Fibroblast of lung (primary cell): ENCODE results near the gene ZNF385A. TPM values are rescaled to one million over a fixed set of nuclear protein-coding genes. Genes with fewer than 3 reads are reported as not detected.

Source experiments
- DNase-seq, 2 donors: peaks; one replicate each; pipeline versions ENCODE4 v3.0.0 to v3.0.0-alpha.2; 2010; ENCODE audit warnings: low read depth in 2 of 2
- H2AFZ ChIP-seq: 2 replicates; pipeline ENCODE4 v1.5.1; 2012; ENCODE audit warnings: low read length, control low read depth, inconsistent platforms
- H3K27ac ChIP-seq: 2 replicates; pipeline ENCODE4 v1.5.1; 2011; ENCODE audit warnings: low read length, control low read depth; ENCODE audit not compliant: insufficient read depth
- H3K27me3 ChIP-seq: 2 replicates; pipeline ENCODE4 v1.5.1; 2011; ENCODE audit warnings: mild to moderate bottlenecking, low read length; ENCODE audit not compliant: control insufficient read depth, insufficient read depth
- H3K36me3 ChIP-seq: 2 replicates; pipeline ENCODE4 v1.5.1; 2011; ENCODE audit warnings: low read length; ENCODE audit not compliant: control insufficient read depth, insufficient read depth
- H3K4me1 ChIP-seq: 2 replicates; pipeline ENCODE4 v1.5.1; 2011; ENCODE audit warnings: low read length; ENCODE audit not compliant: control insufficient read depth, insufficient read depth; ENCODE audit errors: extremely low read depth
- H3K4me2 ChIP-seq: 2 replicates; pipeline ENCODE4 v1.5.1; 2011; ENCODE audit warnings: low read length, control low read depth; ENCODE audit not compliant: insufficient read depth; ENCODE audit errors: extremely low read depth
- H3K4me3 ChIP-seq, 4 experiments: fragments of 200-600 bp in 1 of 4; sonication (generic) in 1 of 4; replicated peaks in 1 of 4; 2 replicates each; pipeline ENCODE4 v1.5.1; 2011 to 2016; ENCODE audit warnings: low read length in 4 of 4, low read depth in 3 of 4, mild to moderate bottlenecking in 3 of 4, control low read depth in 2 of 4, inconsistent platforms in 1 of 4, mixed read lengths in 1 of 4; ENCODE audit not compliant: insufficient read depth in 1 of 4; ENCODE audit errors: control extremely low read depth in 1 of 4
- H3K79me2 ChIP-seq: 2 replicates; pipeline ENCODE4 v1.5.1; 2012; ENCODE audit warnings: mild to moderate bottlenecking, low read length, inconsistent platforms; ENCODE audit not compliant: control insufficient read depth, insufficient read depth
- H3K9ac ChIP-seq: 2 replicates; pipeline ENCODE4 v1.5.1; 2011; ENCODE audit warnings: mild to moderate bottlenecking, low read length, control low read depth; ENCODE audit not compliant: insufficient read depth
- H3K9me3 ChIP-seq: 2 replicates; pipeline ENCODE4 v1.5.1; 2012; ENCODE audit warnings: low read depth, low read length; ENCODE audit not compliant: control insufficient read depth, insufficient read depth
- H4K20me1 ChIP-seq: 2 replicates; pipeline ENCODE4 v1.5.1; 2011; ENCODE audit warnings: low read length; ENCODE audit not compliant: control insufficient read depth, insufficient read depth; ENCODE audit errors: extremely low read depth
- EZH2 ChIP-seq: IDR thresholded peaks from 2 replicates; pipeline ENCODE4 v1.5.1; 2012; ENCODE audit warnings: low read length, control low read depth, mild to moderate bottlenecking; ENCODE audit errors: missing control alignments
- polyA plus RNA-seq, 2 donors: library from polyadenylated mRNA; depleted of rRNA in 1 of 2; stranded (reverse) in 1 of 2; unstranded in 1 of 2; fragments of >200 nt; gene quantifications; 2 replicates each; pipeline ENCODE4 v1.2.1, GENCODE V29; 2011 to 2012; ENCODE audit warnings: missing spikeins in 1 of 2
- total RNA-seq: library from RNA; depleted of rRNA; stranded (reverse); fragments of >200 nt; gene quantifications from 2 replicates; pipeline ENCODE4 v1.2.1, GENCODE V29; 2014
- TF ChIP-seq, protein P1 (sequence below), 2 donors: IDR thresholded peaks in 1 of 2; conservative IDR thresholded peaks in 1 of 2; 1 replicate in 1 of 2; 2 replicates in 1 of 2; pipeline ENCODE4 v1.5.1; 2011 to 2012; ENCODE audit warnings: low read length in 2 of 2, control low read depth in 1 of 2, inconsistent platforms in 1 of 2, low read depth in 1 of 2, mild to moderate bottlenecking in 1 of 2

The ZNF385A gene
- total and polyA plus RNA-seq, 2 donors (not counting 1 experiment from before 2014, with no cell fraction given): 0.69 to 3.3 TPM

DNA sequence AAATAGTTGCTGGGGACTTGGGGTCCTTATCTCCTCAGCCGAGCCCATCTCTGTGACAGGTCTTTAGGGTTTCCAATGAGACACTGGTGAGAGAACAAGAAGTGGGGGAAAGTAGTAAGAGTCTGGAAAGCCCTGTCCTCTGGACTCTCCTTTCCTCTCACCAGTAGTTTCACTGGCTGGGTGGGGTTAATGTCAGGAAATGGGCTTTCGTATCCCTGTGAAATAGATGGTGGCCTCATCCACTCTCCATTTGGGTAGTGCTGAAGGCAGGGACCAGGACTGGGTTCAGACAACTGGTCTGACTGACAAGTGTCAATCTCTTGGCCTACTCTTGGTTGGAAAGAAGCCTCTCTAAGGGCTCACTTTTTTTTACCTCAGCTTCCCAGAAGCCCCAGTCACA, 7.5 kb downstream of the ZNF385A start:
- Histone ChIP-seq H4K20me1 (no peaks in the 10 kb centered on the region), H3K9ac (no peak overlapping the region), H3K27me3 (no peaks in the 10 kb centered on the region), H3K4me3 (no peak overlapping the region), H3K9me3 (no peaks in the 10 kb centered on the region), H3K79me2 (no peaks in the 10 kb centered on the region), H3K36me3 (no peaks in the 10 kb centered on the region), H3K27ac (no peak overlapping the region), H3K4me1 (peaks cover 5% of the 10 kb centered on the region), H2AFZ (no peak overlapping the region), H3K4me2 (no peak overlapping the region)
- no peak for DNase-seq
- TF ChIP-seq, protein P1, sequence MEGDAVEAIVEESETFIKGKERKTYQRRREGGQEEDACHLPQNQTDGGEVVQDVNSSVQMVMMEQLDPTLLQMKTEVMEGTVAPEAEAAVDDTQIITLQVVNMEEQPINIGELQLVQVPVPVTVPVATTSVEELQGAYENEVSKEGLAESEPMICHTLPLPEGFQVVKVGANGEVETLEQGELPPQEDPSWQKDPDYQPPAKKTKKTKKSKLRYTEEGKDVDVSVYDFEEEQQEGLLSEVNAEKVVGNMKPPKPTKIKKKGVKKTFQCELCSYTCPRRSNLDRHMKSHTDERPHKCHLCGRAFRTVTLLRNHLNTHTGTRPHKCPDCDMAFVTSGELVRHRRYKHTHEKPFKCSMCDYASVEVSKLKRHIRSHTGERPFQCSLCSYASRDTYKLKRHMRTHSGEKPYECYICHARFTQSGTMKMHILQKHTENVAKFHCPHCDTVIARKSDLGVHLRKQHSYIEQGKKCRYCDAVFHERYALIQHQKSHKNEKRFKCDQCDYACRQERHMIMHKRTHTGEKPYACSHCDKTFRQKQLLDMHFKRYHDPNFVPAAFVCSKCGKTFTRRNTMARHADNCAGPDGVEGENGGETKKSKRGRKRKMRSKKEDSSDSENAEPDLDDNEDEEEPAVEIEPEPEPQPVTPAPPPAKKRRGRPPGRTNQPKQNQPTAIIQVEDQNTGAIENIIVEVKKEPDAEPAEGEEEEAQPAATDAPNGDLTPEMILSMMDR (conservative IDR thresholded peaks at IDR 0.05 in 1 of 2, IDR thresholded peaks at IDR 0.05 in 1 of 2; ENCODE audit: low read depth in 1 of 2, low read length in 2 of 2): no peak
- no peak for TF ChIP-seq EZH2

DNA sequence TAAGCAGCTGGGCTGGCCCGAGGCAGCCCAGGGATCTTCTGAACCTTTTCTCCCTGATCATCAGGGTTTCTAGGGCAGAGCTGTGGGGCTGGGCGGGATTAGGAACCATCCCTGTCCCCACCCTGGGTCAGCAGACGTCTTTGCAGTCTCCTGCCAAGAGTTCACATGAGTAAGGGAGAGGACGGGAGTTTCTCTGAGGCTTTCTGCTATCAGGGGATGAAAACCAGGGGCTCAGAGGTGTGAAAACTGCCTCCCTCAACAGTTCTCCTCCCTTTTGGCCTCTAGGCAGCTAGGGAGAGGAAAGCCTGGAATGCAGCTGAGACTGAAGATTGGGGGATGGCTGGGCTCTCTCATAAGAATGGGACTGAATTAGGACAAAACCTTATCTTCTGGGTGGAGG, 7.9 kb downstream of the ZNF385A start:
- Histone ChIP-seq H3K36me3 (no peaks in the 10 kb centered on the region), H3K27ac (no peak overlapping the region), H3K9ac (no peak overlapping the region), H2AFZ (no peak overlapping the region), H3K4me1 (peaks cover 9% of the 10 kb centered on the region), H3K9me3 (no peaks in the 10 kb centered on the region), H4K20me1 (no peaks in the 10 kb centered on the region), H3K27me3 (no peaks in the 10 kb centered on the region), H3K79me2 (no peaks in the 10 kb centered on the region), H3K4me3 (no peak overlapping the region), H3K4me2 (no peak overlapping the region)
- no peak for DNase-seq
- no peak for TF ChIP-seq EZH2
- TF ChIP-seq, protein P1 (conservative IDR thresholded peaks at IDR 0.05 in 1 of 2, IDR thresholded peaks at IDR 0.05 in 1 of 2; ENCODE audit: low read depth in 1 of 2, low read length in 2 of 2): no peak

DNA sequence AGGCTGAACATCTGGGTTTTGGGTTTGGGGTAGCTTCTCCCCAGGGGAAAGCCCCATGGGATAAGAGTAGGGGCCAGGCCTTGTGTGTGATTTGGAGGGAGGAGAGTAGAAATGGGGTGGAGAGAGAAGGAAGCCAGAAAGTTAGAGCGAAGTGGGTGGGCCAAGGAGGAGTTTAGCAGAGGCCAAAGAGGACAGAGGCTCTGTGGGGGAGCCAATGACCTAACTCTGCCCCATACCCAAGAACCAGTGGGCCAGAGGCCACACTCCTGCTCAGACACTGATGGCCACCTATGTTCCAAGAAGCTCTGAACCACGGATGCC, 9.3 kb downstream of the ZNF385A start:
- DNase-seq: no peak
- H3K4me1 ChIP-seq: peaks cover 13% of the 10 kb centered on the region
- no peak overlapping the region for H3K4me2 ChIP-seq
- H3K9me3 ChIP-seq: no peaks in the 10 kb centered on the region
- no peaks in the 10 kb centered on the region for H3K27me3 ChIP-seq
- no peak overlapping the region for H2AFZ ChIP-seq
- no peaks in the 10 kb centered on the region for H3K36me3 ChIP-seq
- no peak for TF ChIP-seq EZH2
- TF ChIP-seq, protein P1 (conservative IDR thresholded peaks at IDR 0.05 in 1 of 2, IDR thresholded peaks at IDR 0.05 in 1 of 2; ENCODE audit: low read depth in 1 of 2, low read length in 2 of 2): no peak
- no peaks in the 10 kb centered on the region for H4K20me1 ChIP-seq
- no peak overlapping the region for H3K27ac ChIP-seq
- H3K9ac ChIP-seq: no peak overlapping the region
- no peak overlapping the region for H3K4me3 ChIP-seq
- H3K79me2 ChIP-seq: no peaks in the 10 kb centered on the region
